HEK293 (cell line): ENCODE measurements around the gene TMEM170A.
A peak's percentile ranks its signal among the peaks of the same experiment; 100 is the strongest.

Experiments
- CTCF ChIA-PET: fragments of 350-600 bp; formaldehyde crosslinking; extraction: SDS; loops from one replicate; lab custom pipeline; 2021; ENCODE audit warnings: antibody characterized with exemption; lab: Yijun Ruan, JAX
- POLR2A ChIA-PET: fragments of 300-600 bp; formaldehyde crosslinking; extraction: SDS; loops from one replicate; lab custom pipeline; 2020; ENCODE audit warnings: antibody characterized with exemption, inconsistent platforms; lab: Yijun Ruan, JAX
- H3K27ac ChIP-seq: fragments of 200-500 bp; sonication (Bioruptor generic); 2 replicates; pipeline ENCODE4 v1.5.1; 2014; ENCODE audit warnings: low read depth, low read length, control low read depth, inconsistent platforms; ENCODE audit errors: extremely low read depth
- H3K36me3 ChIP-seq, 2 experiments: fragments of 200-500 bp in 1 of 2; sonication (Bioruptor generic) in 1 of 2; 1 replicate in 1 of 2; 2 replicates in 1 of 2; pipeline ENCODE4 v1.5.1; 2014 to 2017; ENCODE audit warnings: inconsistent platforms in 2 of 2, low read length in 2 of 2; ENCODE audit not compliant: control insufficient read depth in 2 of 2, insufficient read depth in 1 of 2
- H3K4me1 ChIP-seq: fragments of 200-500 bp; sonication (Bioruptor generic); 2 replicates; pipeline ENCODE4 v1.5.1; 2014; ENCODE audit warnings: mild to moderate bottlenecking, low read length, inconsistent platforms; ENCODE audit not compliant: control insufficient read depth, insufficient read depth
- H3K4me3 ChIP-seq: 2 replicates; pipeline ENCODE4 v1.5.1; 2011; ENCODE audit warnings: low read depth, mild to moderate bottlenecking, control low read depth, low read length, moderate library complexity
- H3K9me3 ChIP-seq: fragments of 200-500 bp; sonication (Bioruptor generic); 2 replicates; pipeline ENCODE4 v1.5.1; 2014; ENCODE audit warnings: low read depth, low read length, inconsistent platforms; ENCODE audit not compliant: control insufficient read depth, insufficient read depth
- GLI2 ChIP-seq: fragments of 450-650 bp; formaldehyde crosslinking; IDR thresholded peaks from 2 replicates; pipeline ENCODE4; 2017; ENCODE audit warnings: missing biosample characterization, missing genetic modification characterization, low read depth, borderline replicate concordance
- GLIS1 ChIP-seq: fragments of 450-650 bp; formaldehyde crosslinking; IDR thresholded peaks from 2 replicates; pipeline ENCODE4 v1.5.1; 2016; ENCODE audit warnings: missing biosample characterization, missing genetic modification characterization
- HOXD13 ChIP-seq: sonication (generic); formaldehyde crosslinking; IDR thresholded peaks from 2 replicates; pipeline ENCODE4 v1.8.0; 2022; ENCODE audit warnings: missing genetic modification reagents, borderline replicate concordance
- KLF10 ChIP-seq: fragments of 450-650 bp; IDR thresholded peaks from 2 replicates; pipeline ENCODE4 v1.5.1; 2018; ENCODE audit warnings: missing biosample characterization, mild to moderate bottlenecking, missing genetic modification characterization
- KLF9 ChIP-seq: fragments of 450-650 bp; formaldehyde crosslinking; IDR thresholded peaks from 2 replicates; pipeline ENCODE4 v1.5.1; 2016; ENCODE audit warnings: missing biosample characterization, missing genetic modification characterization, low read depth
- OSR2 ChIP-seq: fragments of 450-650 bp; formaldehyde crosslinking; IDR thresholded peaks from 2 replicates; pipeline ENCODE4 v1.5.1; 2016; ENCODE audit warnings: missing biosample characterization, missing genetic modification characterization
- SP2 ChIP-seq: fragments of 450-650 bp; formaldehyde crosslinking; IDR thresholded peaks from 2 replicates; pipeline ENCODE4 v1.5.1; 2016; ENCODE audit warnings: missing biosample characterization, missing genetic modification characterization
- ZFP37 ChIP-seq: fragments of 450-650 bp; formaldehyde crosslinking; IDR thresholded peaks from 2 replicates; pipeline ENCODE4 v1.5.1; 2016; ENCODE audit warnings: missing biosample characterization, missing genetic modification characterization
- ZFP69B ChIP-seq: fragments of 450-650 bp; formaldehyde crosslinking; IDR thresholded peaks from 2 replicates; pipeline ENCODE4 v1.5.1; 2016; ENCODE audit warnings: missing biosample characterization, missing genetic modification characterization
- ZNF114 ChIP-seq: fragments of 450-650 bp; formaldehyde crosslinking; IDR thresholded peaks from 2 replicates; pipeline ENCODE4 v1.5.0; 2017; ENCODE audit warnings: missing biosample characterization, missing genetic modification characterization
- ZNF121 ChIP-seq: fragments of 450-650 bp; formaldehyde crosslinking; IDR thresholded peaks from 2 replicates; pipeline ENCODE4 v1.5.1; 2016; ENCODE audit warnings: missing biosample characterization, missing genetic modification characterization
- ZNF302 ChIP-seq: fragments of 450-650 bp; formaldehyde crosslinking; IDR thresholded peaks from 2 replicates; pipeline ENCODE4 v1.5.1; 2016; ENCODE audit warnings: missing biosample characterization, missing genetic modification characterization, low read depth
- ZNF311 ChIP-seq: fragments of 450-650 bp; formaldehyde crosslinking; IDR thresholded peaks from 2 replicates; pipeline ENCODE4 v1.5.1; 2017; ENCODE audit warnings: missing biosample characterization, missing genetic modification characterization, borderline replicate concordance
- ZNF362 ChIP-seq: fragments of 450-650 bp; formaldehyde crosslinking; IDR thresholded peaks from 2 replicates; pipeline ENCODE4 v1.5.1; 2016; ENCODE audit warnings: missing biosample characterization, missing genetic modification characterization
- ZNF426 ChIP-seq: fragments of 450-650 bp; formaldehyde crosslinking; IDR thresholded peaks from 2 replicates; pipeline ENCODE4 v1.5.1; 2017; ENCODE audit warnings: missing biosample characterization, missing genetic modification characterization, mild to moderate bottlenecking, inconsistent platforms, moderate library complexity
- ZNF433 ChIP-seq: fragments of 450-650 bp; formaldehyde crosslinking; IDR thresholded peaks from 2 replicates; pipeline ENCODE4 v1.5.1; 2016; ENCODE audit warnings: missing biosample characterization, missing genetic modification characterization, low read depth
- ZNF449 ChIP-seq: fragments of 450-650 bp; formaldehyde crosslinking; IDR thresholded peaks from 2 replicates; pipeline ENCODE4 v1.5.1; 2017; ENCODE audit warnings: missing biosample characterization, mild to moderate bottlenecking, missing genetic modification characterization, moderate library complexity
- ZNF670 ChIP-seq: fragments of 450-650 bp; formaldehyde crosslinking; IDR thresholded peaks from 2 replicates; pipeline ENCODE4 v1.5.1; 2016; ENCODE audit warnings: missing biosample characterization, missing genetic modification characterization, low read depth
- ZNF707 ChIP-seq: fragments of 450-650 bp; formaldehyde crosslinking; IDR thresholded peaks from 2 replicates; pipeline ENCODE4 v1.5.1; 2016; ENCODE audit warnings: missing biosample characterization, missing genetic modification characterization
- ZNF768 ChIP-seq: fragments of 450-650 bp; formaldehyde crosslinking; IDR thresholded peaks from 2 replicates; pipeline ENCODE4 v1.5.1; 2018; ENCODE audit warnings: missing biosample characterization, mild to moderate bottlenecking, missing genetic modification characterization
- ZNF830 ChIP-seq: fragments of 450-650 bp; IDR thresholded peaks from 2 replicates; pipeline ENCODE4 v1.5.0; 2018; ENCODE audit warnings: missing biosample characterization, missing genetic modification characterization, low read depth, mild to moderate bottlenecking, moderate library complexity
- ZSCAN23 ChIP-seq: fragments of 450-650 bp; formaldehyde crosslinking; IDR thresholded peaks from 2 replicates; pipeline ENCODE4 v1.5.1; 2016; ENCODE audit warnings: missing biosample characterization, missing genetic modification characterization
- TF ChIP-seq, protein P1 (sequence below): fragments of 450-650 bp; formaldehyde crosslinking; IDR thresholded peaks from 2 replicates; pipeline ENCODE4 v1.5.1; 2016; ENCODE audit warnings: missing biosample characterization, missing genetic modification characterization, borderline replicate concordance

Gene TMEM170A

DNA sequence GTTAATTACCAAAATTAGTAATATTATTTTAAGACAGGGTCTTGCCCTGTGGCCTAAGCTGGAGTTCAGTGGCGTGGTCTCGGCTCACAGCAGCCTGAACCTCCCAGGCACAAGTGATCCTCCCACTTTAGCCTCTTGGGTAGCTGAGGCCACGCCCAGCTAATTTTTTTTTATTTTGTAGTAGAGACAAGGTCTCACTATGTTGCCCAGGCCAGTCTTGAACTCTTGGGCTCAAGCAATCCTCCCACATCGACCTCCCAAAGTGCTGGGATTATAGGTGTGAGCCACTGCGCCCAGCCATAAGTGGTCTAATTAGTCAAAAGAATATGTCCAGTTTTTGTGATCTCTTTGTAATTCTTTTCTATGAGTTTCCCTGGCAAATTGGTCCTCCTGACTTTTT lies 19.2 kb downstream of the TMEM170A start:
- POLR2A ChIA-PET = interaction anchor here (1.3 to 1.4 kb wide), 2 partner anchors 12 to 18 kb away, joined by 5 to 6 read pairs; partner anchors contain the start of gene CFDP1
- Histone ChIP-seq H3K9me3 (no peaks in the 10 kb centered on the region), H3K4me1 (peaks cover 10% of the 10 kb centered on the region), H3K36me3 (peaks cover 0 to 18% of the 10 kb centered on the region in 2 experiments; a peak in 2 of 3 replicates), H3K27ac (peak overlapping the region; percentile 17; the same call in 1 of the 2 replicates), H3K4me3 (no peak overlapping the region)
- CTCF ChIA-PET = interaction anchor here (0.6 to 1.7 kb wide), 4 partner anchors 19 to 209 kb away, joined by 3 to 8 read pairs (median 4); partner anchors contain the start of gene TMEM170A
- TF ChIP-seq KLF9 (tag by site-specific recombination) (peak; percentile 65), ZNF311 (tag by site-specific recombination) (no peak), GLIS1 (tag by site-specific recombination) (peak; percentile 82), ZNF362 (tag by site-specific recombination) (peak; percentile 37; the same call in 1 of the 2 replicates), SP2 (tag by site-specific recombination) (no peak), ZNF433 (no peak), HOXD13 (CRISPR knock-in tag) (no peak), OSR2 (tag by site-specific recombination) (no peak), ZNF670 (no peak), ZNF114 (tag by site-specific recombination) (no peak), ZNF768 (tag by site-specific recombination) (no peak), GLI2 (tag by site-specific recombination) (no peak), ZFP37 (tag by site-specific recombination) (no peak), ZSCAN23 (tag by site-specific recombination) (no peak), ZNF121 (tag by site-specific recombination) (peak; percentile 65; the same call in 1 of the 2 replicates)

DNA sequence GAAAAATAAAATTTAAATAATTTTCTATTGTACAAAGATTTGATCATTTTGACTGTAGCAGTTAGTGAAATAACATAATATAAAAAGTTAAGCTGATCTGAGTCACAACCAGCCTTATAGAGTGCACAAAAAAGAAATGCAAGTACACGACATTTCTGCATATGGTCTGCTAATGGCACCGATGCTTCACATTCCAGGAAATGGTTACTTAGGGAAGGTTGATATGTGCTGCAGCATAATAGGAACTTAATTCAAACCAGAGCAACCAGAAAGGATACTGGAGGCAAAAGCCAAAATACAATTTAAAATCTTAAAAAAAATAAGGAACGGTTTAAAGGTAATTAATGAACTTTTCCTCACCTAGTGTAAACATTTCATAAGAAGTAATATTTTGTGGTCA lies 21.2 kb downstream of the TMEM170A start:
- H3K36me3 ChIP-seq = peaks cover 0 to 10% of the 10 kb centered on the region in 2 experiments; a peak in 2 of 3 replicates
- CTCF ChIA-PET = interaction anchor here (0.7 kb wide), 1 partner anchor 1933 kb away, joined by 3 read pairs; no protein-coding TSS in a partner anchor
- H3K4me1 ChIP-seq = peaks cover 10% of the 10 kb centered on the region
- no peak overlapping the region for H3K27ac ChIP-seq
- POLR2A ChIA-PET = no interaction called here
- TF ChIP-seq ZNF426 (tag by site-specific recombination) = no peak
- TF ChIP-seq ZNF830 = no peak
- no peak for TF ChIP-seq ZNF449 (tag by site-specific recombination)
- TF ChIP-seq ZNF302 (tag by site-specific recombination) = no peak
- no peak for TF ChIP-seq ZNF707 (tag by site-specific recombination)
- TF ChIP-seq, protein P1, sequence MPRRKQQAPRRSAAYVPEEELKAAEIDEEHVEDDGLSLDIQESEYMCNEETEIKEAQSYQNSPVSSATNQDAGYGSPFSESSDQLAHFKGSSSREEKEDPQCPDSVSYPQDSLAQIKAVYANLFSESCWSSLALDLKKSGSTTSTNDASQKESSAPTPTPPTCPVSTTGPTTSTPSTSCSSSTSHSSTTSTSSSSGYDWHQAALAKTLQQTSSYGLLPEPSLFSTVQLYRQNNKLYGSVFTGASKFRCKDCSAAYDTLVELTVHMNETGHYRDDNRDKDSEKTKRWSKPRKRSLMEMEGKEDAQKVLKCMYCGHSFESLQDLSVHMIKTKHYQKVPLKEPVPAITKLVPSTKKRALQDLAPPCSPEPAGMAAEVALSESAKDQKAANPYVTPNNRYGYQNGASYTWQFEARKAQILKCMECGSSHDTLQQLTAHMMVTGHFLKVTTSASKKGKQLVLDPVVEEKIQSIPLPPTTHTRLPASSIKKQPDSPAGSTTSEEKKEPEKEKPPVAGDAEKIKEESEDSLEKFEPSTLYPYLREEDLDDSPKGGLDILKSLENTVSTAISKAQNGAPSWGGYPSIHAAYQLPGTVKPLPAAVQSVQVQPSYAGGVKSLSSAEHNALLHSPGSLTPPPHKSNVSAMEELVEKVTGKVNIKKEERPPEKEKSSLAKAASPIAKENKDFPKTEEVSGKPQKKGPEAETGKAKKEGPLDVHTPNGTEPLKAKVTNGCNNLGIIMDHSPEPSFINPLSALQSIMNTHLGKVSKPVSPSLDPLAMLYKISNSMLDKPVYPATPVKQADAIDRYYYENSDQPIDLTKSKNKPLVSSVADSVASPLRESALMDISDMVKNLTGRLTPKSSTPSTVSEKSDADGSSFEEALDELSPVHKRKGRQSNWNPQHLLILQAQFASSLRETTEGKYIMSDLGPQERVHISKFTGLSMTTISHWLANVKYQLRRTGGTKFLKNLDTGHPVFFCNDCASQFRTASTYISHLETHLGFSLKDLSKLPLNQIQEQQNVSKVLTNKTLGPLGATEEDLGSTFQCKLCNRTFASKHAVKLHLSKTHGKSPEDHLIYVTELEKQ (tag by site-specific recombination) = no peak
- no peak for TF ChIP-seq ZFP69B (tag by site-specific recombination)
- no peak for TF ChIP-seq KLF10
- TF ChIP-seq, all 188 proteins: peak for 0
- H3K4me3 ChIP-seq = no peak overlapping the region
- H3K9me3 ChIP-seq = no peaks in the 10 kb centered on the region
